ENCODE data around the gene HRNR. TPM values are rescaled to one million over a fixed set of nuclear protein-coding genes. Genes with fewer than 3 reads are reported as not detected.

The HRNR gene
- total RNA-seq, 1 donor from 2014 or later, result not detected

DNA sequence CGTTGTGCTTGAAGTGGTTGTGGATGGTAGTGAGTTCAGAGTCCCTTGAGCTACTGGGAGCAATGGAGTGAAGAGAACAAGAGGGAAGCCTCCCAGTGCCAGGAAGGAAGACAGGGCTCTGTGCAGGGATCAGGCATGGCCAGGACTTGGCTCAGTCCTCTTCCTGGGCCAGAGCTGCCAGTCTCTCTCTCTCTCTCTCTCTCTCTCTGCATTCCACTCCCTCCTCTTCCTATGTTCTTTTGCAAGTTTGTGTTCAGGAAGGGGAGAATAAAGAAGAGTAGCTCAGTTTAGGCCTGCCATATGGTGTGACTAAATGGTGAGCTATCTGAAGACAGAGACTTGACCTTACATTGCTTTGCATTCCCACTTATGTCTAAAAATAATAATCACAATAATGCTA is 44.4 kb downstream of the HRNR start:
- H3K9ac ChIP-seq (ENCODE audit: low read length), result no peak overlapping the region
- H3K9me3 ChIP-seq (ENCODE audit: insufficient read depth, low read depth, low read length), result no peaks in the 10 kb centered on the region
- no peaks in the 10 kb centered on the region for H3K36me3 ChIP-seq (ENCODE audit: insufficient read depth, low read length)
- H3K27ac Mint-ChIP-seq (ENCODE audit: unreplicated experiment), result peak overlapping the region; percentile 48
- H3K27me3 ChIP-seq (ENCODE audit: insufficient read depth, low read length), result peaks cover 4% of the 10 kb centered on the region
- no peak overlapping the region for H3K4me3 ChIP-seq (ENCODE audit: insufficient read depth, low read depth, low read length)
- no peaks in the 10 kb centered on the region for H3K79me2 ChIP-seq (ENCODE audit: insufficient read depth, low read length)
- peaks cover 6% of the 10 kb centered on the region for H3K9me3 Mint-ChIP-seq (ENCODE audit: unreplicated experiment)
- H4K20me1 ChIP-seq (ENCODE audit: insufficient read depth, low read length), result no peaks in the 10 kb centered on the region
- no peak overlapping the region for H3K27ac ChIP-seq (ENCODE audit: low read depth, low read length)
- no peak for TF ChIP-seq EZH2 (IDR thresholded peaks at IDR 0.05; ENCODE audit: insufficient read depth, low read length)
- TF ChIP-seq, protein P1, sequence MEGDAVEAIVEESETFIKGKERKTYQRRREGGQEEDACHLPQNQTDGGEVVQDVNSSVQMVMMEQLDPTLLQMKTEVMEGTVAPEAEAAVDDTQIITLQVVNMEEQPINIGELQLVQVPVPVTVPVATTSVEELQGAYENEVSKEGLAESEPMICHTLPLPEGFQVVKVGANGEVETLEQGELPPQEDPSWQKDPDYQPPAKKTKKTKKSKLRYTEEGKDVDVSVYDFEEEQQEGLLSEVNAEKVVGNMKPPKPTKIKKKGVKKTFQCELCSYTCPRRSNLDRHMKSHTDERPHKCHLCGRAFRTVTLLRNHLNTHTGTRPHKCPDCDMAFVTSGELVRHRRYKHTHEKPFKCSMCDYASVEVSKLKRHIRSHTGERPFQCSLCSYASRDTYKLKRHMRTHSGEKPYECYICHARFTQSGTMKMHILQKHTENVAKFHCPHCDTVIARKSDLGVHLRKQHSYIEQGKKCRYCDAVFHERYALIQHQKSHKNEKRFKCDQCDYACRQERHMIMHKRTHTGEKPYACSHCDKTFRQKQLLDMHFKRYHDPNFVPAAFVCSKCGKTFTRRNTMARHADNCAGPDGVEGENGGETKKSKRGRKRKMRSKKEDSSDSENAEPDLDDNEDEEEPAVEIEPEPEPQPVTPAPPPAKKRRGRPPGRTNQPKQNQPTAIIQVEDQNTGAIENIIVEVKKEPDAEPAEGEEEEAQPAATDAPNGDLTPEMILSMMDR (IDR thresholded peaks at IDR 0.05; ENCODE audit: insufficient read depth, low read depth, low read length), result no peak
- peaks cover 17% of the 10 kb centered on the region for H3K4me1 ChIP-seq (ENCODE audit: insufficient read depth, low read length)
- H2AFZ ChIP-seq (ENCODE audit: low read depth, low read length), result no peak overlapping the region
- H3K4me2 ChIP-seq (ENCODE audit: low read length), result no peak overlapping the region
- peak; percentile 9 for FAIRE-seq
- peaks cover 28% of the 10 kb centered on the region for H3K4me1 Mint-ChIP-seq (ENCODE audit: low read depth, unreplicated experiment)
- no peak for DNase-seq (ENCODE audit: low read depth)
- H3K4me3 Mint-ChIP-seq (ENCODE audit: unreplicated experiment), result no peak overlapping the region
- peaks cover 4% of the 10 kb centered on the region for H3K36me3 Mint-ChIP-seq (ENCODE audit: low read depth, unreplicated experiment)
- no peaks in the 10 kb centered on the region for H3K27me3 Mint-ChIP-seq (ENCODE audit: low read depth, unreplicated experiment)

DNA sequence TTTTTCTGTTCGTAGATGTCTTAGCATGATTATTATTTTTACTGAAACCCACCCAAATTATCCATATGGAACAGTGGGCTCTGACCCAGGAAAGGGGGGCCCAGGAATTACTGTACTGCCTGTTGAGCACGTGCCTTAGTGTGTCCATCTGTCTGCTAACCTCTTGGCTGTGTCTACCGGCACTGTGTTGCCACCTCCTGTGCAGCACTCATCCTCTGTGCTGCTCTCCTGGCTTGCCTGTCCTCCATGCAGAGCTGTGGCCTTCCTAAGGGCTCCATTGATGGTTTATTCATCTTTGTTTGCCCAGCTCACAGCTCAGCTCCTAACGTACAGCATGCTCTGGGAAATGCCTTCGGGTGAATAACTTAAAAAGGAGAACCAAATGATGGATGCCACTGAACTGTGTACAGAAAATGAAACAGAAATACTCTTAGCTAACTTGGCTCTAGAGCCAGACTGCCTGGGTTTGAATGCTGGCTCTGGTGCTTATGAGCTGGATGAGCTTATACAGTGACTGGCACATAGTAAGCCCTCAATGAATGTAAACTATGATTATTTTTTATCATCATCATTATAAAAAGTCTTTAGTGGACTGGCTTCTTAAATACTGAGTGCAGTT is 53.6 kb downstream of the HRNR start:
- no peaks in the 10 kb centered on the region for H3K9me3 ChIP-seq (ENCODE audit: insufficient read depth, low read depth, low read length)
- FAIRE-seq (no peak), DNase-seq (ENCODE audit: low read depth) (no peak)
- H3K4me3 Mint-ChIP-seq (ENCODE audit: unreplicated experiment), result peak overlapping the region; percentile 55
- peaks cover 12% of the 10 kb centered on the region for H3K27me3 ChIP-seq (ENCODE audit: insufficient read depth, low read length)
- peaks cover 53% of the 10 kb centered on the region for H3K4me1 Mint-ChIP-seq (ENCODE audit: low read depth, unreplicated experiment)
- no peak overlapping the region for H3K9ac ChIP-seq (ENCODE audit: low read length)
- H3K27ac ChIP-seq (ENCODE audit: low read depth, low read length), result no peak overlapping the region
- H3K27me3 Mint-ChIP-seq (ENCODE audit: low read depth, unreplicated experiment), result no peaks in the 10 kb centered on the region
- H2AFZ ChIP-seq (ENCODE audit: low read depth, low read length), result no peak overlapping the region
- H3K4me1 ChIP-seq (ENCODE audit: insufficient read depth, low read length), result peaks cover 15% of the 10 kb centered on the region
- peaks cover 15% of the 10 kb centered on the region for H3K36me3 Mint-ChIP-seq (ENCODE audit: low read depth, unreplicated experiment)
- H4K20me1 ChIP-seq (ENCODE audit: insufficient read depth, low read length), result no peaks in the 10 kb centered on the region
- peak overlapping the region; percentile 38 for H3K27ac Mint-ChIP-seq (ENCODE audit: unreplicated experiment)
- H3K36me3 ChIP-seq (ENCODE audit: insufficient read depth, low read length), result no peaks in the 10 kb centered on the region
- TF ChIP-seq EZH2 (IDR thresholded peaks at IDR 0.05; ENCODE audit: insufficient read depth, low read length), result no peak
- TF ChIP-seq, protein P1 (IDR thresholded peaks at IDR 0.05; ENCODE audit: insufficient read depth, low read depth, low read length), result no peak
- H3K4me3 ChIP-seq (ENCODE audit: insufficient read depth, low read depth, low read length), result no peak overlapping the region
- no peaks in the 10 kb centered on the region for H3K79me2 ChIP-seq (ENCODE audit: insufficient read depth, low read length)
- no peak overlapping the region for H3K4me2 ChIP-seq (ENCODE audit: low read length)
- H3K9me3 Mint-ChIP-seq (ENCODE audit: unreplicated experiment), result peaks cover 2% of the 10 kb centered on the region

DNA sequence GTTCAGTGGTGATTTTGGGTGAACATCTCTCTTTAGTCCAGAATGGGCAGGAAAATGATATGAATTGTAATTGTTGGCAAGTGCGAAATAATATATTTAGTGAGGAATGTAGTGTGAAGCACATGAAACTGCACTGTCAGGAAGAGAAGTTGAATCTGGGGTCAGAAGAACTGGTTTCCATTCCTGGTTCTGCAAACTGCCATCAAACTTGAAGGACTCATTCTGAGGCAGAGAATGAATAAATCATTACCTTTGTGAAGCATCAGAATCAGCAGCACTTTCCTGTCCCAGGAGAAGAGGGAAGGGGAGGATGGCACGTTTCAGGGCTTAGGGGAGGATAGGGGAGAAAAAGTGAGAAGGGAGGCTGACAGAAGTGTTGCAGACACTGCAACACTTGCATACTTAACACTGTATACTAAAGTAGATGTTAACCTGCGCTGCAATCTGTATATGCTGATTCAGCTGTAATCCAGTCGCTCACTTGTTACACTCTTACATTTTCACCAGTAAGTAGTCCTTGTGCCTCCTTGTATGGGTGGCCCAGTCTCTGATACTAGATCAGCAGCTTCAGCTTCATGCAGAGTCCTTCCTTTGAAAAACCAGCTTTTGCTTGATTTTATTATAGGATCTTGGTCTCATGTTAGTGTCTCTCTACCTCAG is 54.5 kb downstream of the HRNR start:
- H4K20me1 ChIP-seq (ENCODE audit: insufficient read depth, low read length), result no peaks in the 10 kb centered on the region
- Mint-ChIP-seq H3K36me3 (ENCODE audit: low read depth, unreplicated experiment) (peaks cover 10% of the 10 kb centered on the region), H3K9me3 (ENCODE audit: unreplicated experiment) (peaks cover 2% of the 10 kb centered on the region), H3K4me3 (ENCODE audit: unreplicated experiment) (peak overlapping the region; percentile 68), H3K27me3 (ENCODE audit: low read depth, unreplicated experiment) (no peaks in the 10 kb centered on the region), H3K4me1 (ENCODE audit: low read depth, unreplicated experiment) (peaks cover 56% of the 10 kb centered on the region), H3K27ac (ENCODE audit: unreplicated experiment) (peak overlapping the region; percentile 97)
- H3K9ac ChIP-seq (ENCODE audit: low read length), result no peak overlapping the region
- TF ChIP-seq EZH2 (IDR thresholded peaks at IDR 0.05; ENCODE audit: insufficient read depth, low read length), result no peak
- TF ChIP-seq, protein P1 (IDR thresholded peaks at IDR 0.05; ENCODE audit: insufficient read depth, low read depth, low read length), result no peak
- DNase-seq (ENCODE audit: low read depth) (no peak), FAIRE-seq (no peak)
- H3K9me3 ChIP-seq (ENCODE audit: insufficient read depth, low read depth, low read length), result no peaks in the 10 kb centered on the region
- H3K4me2 ChIP-seq (ENCODE audit: low read length), result no peak overlapping the region
- no peaks in the 10 kb centered on the region for H3K36me3 ChIP-seq (ENCODE audit: insufficient read depth, low read length)
- no peak overlapping the region for H3K4me3 ChIP-seq (ENCODE audit: insufficient read depth, low read depth, low read length)
- no peak overlapping the region for H3K27ac ChIP-seq (ENCODE audit: low read depth, low read length)
- H3K4me1 ChIP-seq (ENCODE audit: insufficient read depth, low read length), result peaks cover 15% of the 10 kb centered on the region
- no peak overlapping the region for H2AFZ ChIP-seq (ENCODE audit: low read depth, low read length)
- H3K27me3 ChIP-seq (ENCODE audit: insufficient read depth, low read length), result peaks cover 12% of the 10 kb centered on the region
- H3K79me2 ChIP-seq (ENCODE audit: insufficient read depth, low read length), result no peaks in the 10 kb centered on the region

All from astrocyte (in vitro differentiated cells and primary cell).